ENCODE measurements around the gene HRK. TPM values are rescaled to one million over a fixed set of nuclear protein-coding genes. Genes with fewer than 3 reads are reported as not detected.

HRK gene
- total RNA-seq, 1 experiment from 2014 or later, result 2.6 TPM

DNA sequence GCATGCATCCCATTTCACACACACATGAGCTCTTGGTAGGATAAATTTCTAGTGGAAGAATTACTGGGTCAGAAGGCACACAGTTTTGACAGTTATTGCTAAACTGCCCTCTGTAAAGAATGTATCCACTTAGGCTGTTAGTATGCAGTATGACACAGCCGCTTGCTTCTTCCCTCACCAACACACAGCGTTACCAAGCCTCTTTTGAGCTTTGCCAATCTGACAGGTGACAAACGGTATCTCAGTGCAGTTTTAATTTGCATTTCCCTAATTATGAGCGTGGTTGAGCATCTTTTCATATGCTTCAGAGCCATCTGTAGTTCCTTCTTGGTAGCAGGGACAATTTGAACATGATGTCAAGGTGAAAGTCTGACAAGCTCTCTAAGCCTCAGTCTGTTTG, 42.9 kb downstream of the HRK start:
- Histone ChIP-seq H2BK12ac (ENCODE audit: insufficient read length, low read depth, low read length) (no peak overlapping the region), H4K91ac (ENCODE audit: insufficient read length, low read depth, low read length) (no peak overlapping the region), H3K18ac (ENCODE audit: insufficient read length, low read depth, low read length) (no peak overlapping the region), H2BK15ac (ENCODE audit: low read depth, low read length) (no peak overlapping the region), H3K27me3 (ENCODE audit: insufficient read depth, low read length) (no peaks in the 10 kb centered on the region), H2BK5ac (ENCODE audit: insufficient read length, low read length) (no peak overlapping the region), H3K4me1 (ENCODE audit: insufficient read depth, low read length) (no peaks in the 10 kb centered on the region), H3K4ac (ENCODE audit: low read depth, low read length) (no peak overlapping the region), H2BK120ac (ENCODE audit: low read depth, low read length, poor library complexity, severe bottlenecking) (no peak overlapping the region), H3K23me2 (ENCODE audit: insufficient read length, low read depth, low read length, poor library complexity, severe bottlenecking) (no peaks in the 10 kb centered on the region), H2BK20ac (ENCODE audit: low read depth, low read length, poor library complexity, severe bottlenecking) (no peak overlapping the region), H3K23ac (ENCODE audit: insufficient read length, low read depth, low read length) (no peak overlapping the region), H4K8ac (replicated peaks; ENCODE audit: insufficient read length, low read depth, low read length) (no peak overlapping the region), H2AK5ac (ENCODE audit: insufficient read length, low read length) (no peak overlapping the region), H3T11ph (ENCODE audit: low read length) (no peak overlapping the region), H4K20me1 (ENCODE audit: control insufficient read depth, insufficient read depth, insufficient read length) (peaks cover 3% of the 10 kb centered on the region), H2AFZ (ENCODE audit: low read length) (no peak overlapping the region), H4K5ac (ENCODE audit: insufficient read length, low read depth, low read length) (no peak overlapping the region), H3K27ac (ENCODE audit: insufficient read length, low read depth, low read length) (no peak overlapping the region), H3K9me3 (ENCODE audit: control insufficient read depth, low read depth, low read length) (no peaks in the 10 kb centered on the region), H3K79me1 (ENCODE audit: insufficient read depth, low read depth, low read length, poor library complexity, severe bottlenecking) (no peaks in the 10 kb centered on the region), H3K4me2 (ENCODE audit: insufficient read depth, insufficient read length, low read length) (no peak overlapping the region), H3K79me2 (ENCODE audit: insufficient read depth, low read length) (no peaks in the 10 kb centered on the region), H3K56ac (ENCODE audit: insufficient read length, low read depth, low read length) (no peak overlapping the region), H3K9ac (ENCODE audit: extremely low read depth, insufficient read length, low read length) (no peak overlapping the region), H3K14ac (ENCODE audit: insufficient read depth, low read length) (no peak overlapping the region)
- Mint-ChIP-seq H3K27me3 (ENCODE audit: low read depth) (no peaks in the 10 kb centered on the region), H3K4me3 (no peak overlapping the region), H3K36me3 (ENCODE audit: insufficient read depth in 1 of 3, low read depth in 3 of 3) (peaks cover 2 to 24% (median 23%) of the 10 kb centered on the region in 3 experiments; a peak in 6 of 7 replicates), H3K4me1 (peaks cover 4 to 6% of the 10 kb centered on the region in 2 experiments), H3K27ac (no peak overlapping the region), H3K9me3 (no peaks in the 10 kb centered on the region)
- no peak for DNase-seq
- no peak for TF ChIP-seq CTCF (conservative IDR thresholded peaks at IDR 0.05)
- WGBS (ENCODE audit: extremely low coverage, insufficient read length, low lambda C conversion rate), result no CpG with 5 or more reads among the region's 4 CpGs
